Osteoblast (primary cell): Measurements from ENCODE around the gene ATP5F1D. TPM values are rescaled to one million over a fixed set of nuclear protein-coding genes. Genes with fewer than 3 reads are reported as not detected.

Source experiments
- DNase-seq: peaks from one replicate; pipeline ENCODE4 v3.0.0; 2011; ENCODE audit warnings: low spot score, mixed read lengths; ENCODE audit not compliant: insufficient read length; ENCODE audit errors: missing footprints
- H2AFZ ChIP-seq: 2 replicates; pipeline ENCODE4 v1.6.0; 2011; ENCODE audit warnings: mild to moderate bottlenecking, low read length
- H3K27ac ChIP-seq: 2 replicates; pipeline ENCODE4 v1.5.1; 2011; ENCODE audit warnings: mild to moderate bottlenecking, low read depth, low read length, moderate library complexity
- H3K27me3 ChIP-seq: 2 replicates; pipeline ENCODE4 v1.6.0; 2012; ENCODE audit warnings: mild to moderate bottlenecking, control low read depth, inconsistent platforms, low read length, moderate library complexity; ENCODE audit not compliant: insufficient read depth
- H3K36me3 ChIP-seq: 2 replicates; pipeline ENCODE4 v1.5.1; 2011; ENCODE audit warnings: mild to moderate bottlenecking, low read length, control low read depth, moderate library complexity; ENCODE audit not compliant: insufficient read depth
- H3K4me1 ChIP-seq: 2 replicates; pipeline ENCODE4 v1.5.1; 2011; ENCODE audit warnings: mild to moderate bottlenecking, low read length, control low read depth, moderate library complexity; ENCODE audit not compliant: insufficient read depth
- H3K4me2 ChIP-seq: 2 replicates; pipeline ENCODE4 v1.6.0; 2011; ENCODE audit warnings: mild to moderate bottlenecking, low read length; ENCODE audit not compliant: insufficient read depth
- H3K4me3 ChIP-seq: fragments of 200-600 bp; sonication (generic); 3 replicates; pipeline ENCODE4 v1.5.1; 2012; ENCODE audit warnings: mild to moderate bottlenecking, low read length, inconsistent platforms; ENCODE audit not compliant: insufficient read depth
- H3K79me2 ChIP-seq: 2 replicates; pipeline ENCODE4 v1.6.0; 2012; ENCODE audit warnings: mild to moderate bottlenecking, low read length, control low read depth, inconsistent platforms; ENCODE audit not compliant: insufficient read depth
- H3K9me3 ChIP-seq: 2 replicates; pipeline ENCODE4 v1.5.1; 2011; ENCODE audit warnings: low read depth, low read length, control low read depth
- H4K20me1 ChIP-seq: 2 replicates; pipeline ENCODE4 v1.6.0; 2012; ENCODE audit warnings: mild to moderate bottlenecking, low read length, control low read depth; ENCODE audit not compliant: insufficient read depth
- total RNA-seq: library from RNA; depleted of rRNA; stranded (reverse); fragments of >200 nt; gene quantifications from 2 replicates; pipeline ENCODE4 v1.2.3, GENCODE V29; 2012
- TF ChIP-seq, protein P1 (sequence below): IDR thresholded peaks from 2 replicates; pipeline ENCODE4 v1.5.1; 2011; ENCODE audit warnings: mild to moderate bottlenecking, low read depth, low read length, moderate library complexity; ENCODE audit errors: extremely low read depth

ATP5F1D gene
- total RNA-seq, 1 donor: 13.8 TPM

- peak overlapping the region; percentile 80 for H3K4me3 ChIP-seq
- TF ChIP-seq, protein P1, sequence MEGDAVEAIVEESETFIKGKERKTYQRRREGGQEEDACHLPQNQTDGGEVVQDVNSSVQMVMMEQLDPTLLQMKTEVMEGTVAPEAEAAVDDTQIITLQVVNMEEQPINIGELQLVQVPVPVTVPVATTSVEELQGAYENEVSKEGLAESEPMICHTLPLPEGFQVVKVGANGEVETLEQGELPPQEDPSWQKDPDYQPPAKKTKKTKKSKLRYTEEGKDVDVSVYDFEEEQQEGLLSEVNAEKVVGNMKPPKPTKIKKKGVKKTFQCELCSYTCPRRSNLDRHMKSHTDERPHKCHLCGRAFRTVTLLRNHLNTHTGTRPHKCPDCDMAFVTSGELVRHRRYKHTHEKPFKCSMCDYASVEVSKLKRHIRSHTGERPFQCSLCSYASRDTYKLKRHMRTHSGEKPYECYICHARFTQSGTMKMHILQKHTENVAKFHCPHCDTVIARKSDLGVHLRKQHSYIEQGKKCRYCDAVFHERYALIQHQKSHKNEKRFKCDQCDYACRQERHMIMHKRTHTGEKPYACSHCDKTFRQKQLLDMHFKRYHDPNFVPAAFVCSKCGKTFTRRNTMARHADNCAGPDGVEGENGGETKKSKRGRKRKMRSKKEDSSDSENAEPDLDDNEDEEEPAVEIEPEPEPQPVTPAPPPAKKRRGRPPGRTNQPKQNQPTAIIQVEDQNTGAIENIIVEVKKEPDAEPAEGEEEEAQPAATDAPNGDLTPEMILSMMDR: no peak
- no peaks in the 10 kb centered on the region for H3K27me3 ChIP-seq
- H3K4me2 ChIP-seq: peak overlapping the region; percentile 87
- peaks cover 51% of the 10 kb centered on the region for H3K79me2 ChIP-seq
- H4K20me1 ChIP-seq: peaks cover 30% of the 10 kb centered on the region
- DNase-seq: peak; percentile 88
- no peak overlapping the region for H2AFZ ChIP-seq
- peaks cover 31% of the 10 kb centered on the region for H3K36me3 ChIP-seq
- peak overlapping the region; percentile 69 for H3K27ac ChIP-seq
- no peaks in the 10 kb centered on the region for H3K9me3 ChIP-seq
- H3K4me1 ChIP-seq: peaks cover 22% of the 10 kb centered on the region
Measured at GRCh38 chr19:1250437-1251260, 9.1 kb downstream of the ATP5F1D start.

- Histone ChIP-seq H3K4me3 (peak overlapping the region; percentile 80), H3K4me2 (peak overlapping the region; percentile 87), H3K27ac (peak overlapping the region; percentile 69), H3K36me3 (peaks cover 38% of the 10 kb centered on the region), H4K20me1 (peaks cover 31% of the 10 kb centered on the region), H3K27me3 (no peaks in the 10 kb centered on the region), H3K9me3 (no peaks in the 10 kb centered on the region), H3K4me1 (peaks cover 26% of the 10 kb centered on the region), H3K79me2 (peaks cover 58% of the 10 kb centered on the region), H2AFZ (no peak overlapping the region)
- TF ChIP-seq, protein P1: no peak
- peak; percentile 92 for DNase-seq
Measured at GRCh38 chr19:1251330-1252220, 10.0 kb downstream of the ATP5F1D start.

- peaks cover 45% of the 10 kb centered on the region for H3K36me3 ChIP-seq
- H4K20me1 ChIP-seq: peaks cover 38% of the 10 kb centered on the region
- peaks cover 64% of the 10 kb centered on the region for H3K79me2 ChIP-seq
- peaks cover 32% of the 10 kb centered on the region for H3K4me1 ChIP-seq
- TF ChIP-seq, protein P1: no peak
- H3K4me2 ChIP-seq: peak overlapping the region; percentile 87
- H3K9me3 ChIP-seq: no peaks in the 10 kb centered on the region
- H2AFZ ChIP-seq: no peak overlapping the region
- peak overlapping the region; percentile 78 for H3K27ac ChIP-seq
- no peaks in the 10 kb centered on the region for H3K27me3 ChIP-seq
- peak overlapping the region; percentile 80 for H3K4me3 ChIP-seq
- DNase-seq: peak; percentile 99
Measured at GRCh38 chr19:1252221-1252820, 10.8 kb downstream of the ATP5F1D start.
